Muscle of arm (tissue), 14 donors: Measurements from ENCODE around the gene PDE5A. TPM values are rescaled to one million over a fixed set of nuclear protein-coding genes. Genes with fewer than 3 reads are reported as not detected.
A peak's percentile ranks its signal among the peaks of the same experiment; 100 is the strongest.
"Not testable (repeated sequence)": the region's sequence is repeated elsewhere in the genome, so short reads cannot be mapped to it uniquely, and the experiment has no call there.

Experiments
- DNase-seq: peaks from one replicate; pipeline ENCODE4 v3.0.0-alpha.2; 2013
- long read RNA-seq, 11 donors: transcript quantifications; one replicate each; lab custom pipeline, GENCODE V29; 2026
- polyA plus RNA-seq, 12 donors: library from polyadenylated mRNA; unstranded; fragments of 120-200 nt; gene quantifications; one replicate each; pipeline ENCODE4 v1.2.1, GENCODE V29; 2013; ENCODE audit not compliant: insufficient read length in 12 of 12

The PDE5A gene
- polyA plus RNA-seq, result 10 to 100 TPM in 11 of 12 donors, not detected in 1; 13.2 to 33.9 (median 21.3) TPM
- long read RNA-seq, donor 1, full-length matches to known transcripts, result 6 of 6 reads
- long read RNA-seq, donor 1, partial matches to known transcripts, result 0 of 6 reads
- long read RNA-seq, donor 1, other reads (novel, unspliced or antisense), result 0 of 6 reads
- long read RNA-seq, donor 2, full-length matches to known transcripts, result 5 of 5 reads
- long read RNA-seq, donor 2, partial matches to known transcripts, result 0 of 5 reads
- long read RNA-seq, donor 2, other reads (novel, unspliced or antisense), result 0 of 5 reads
- long read RNA-seq, donor 3, result 0 reads
- long read RNA-seq, donor 4, result 0 reads
- long read RNA-seq, donor 5, partial matches to known transcripts, result 0 of 1 reads
- long read RNA-seq, donor 5, other reads (novel, unspliced or antisense), result 0 of 1 reads
- long read RNA-seq, donor 6, result 0 reads
- long read RNA-seq, donor 7, result 0 reads
- long read RNA-seq, donor 8, result 0 reads
- long read RNA-seq, donor 9, full-length matches to known transcripts, result 1 of 1 reads
- long read RNA-seq, donor 9, partial matches to known transcripts, result 0 of 1 reads
- long read RNA-seq, donor 9, other reads (novel, unspliced or antisense), result 0 of 1 reads
- long read RNA-seq, donor 10, result 0 reads
- long read RNA-seq, donor 11, result 0 reads

DNA sequence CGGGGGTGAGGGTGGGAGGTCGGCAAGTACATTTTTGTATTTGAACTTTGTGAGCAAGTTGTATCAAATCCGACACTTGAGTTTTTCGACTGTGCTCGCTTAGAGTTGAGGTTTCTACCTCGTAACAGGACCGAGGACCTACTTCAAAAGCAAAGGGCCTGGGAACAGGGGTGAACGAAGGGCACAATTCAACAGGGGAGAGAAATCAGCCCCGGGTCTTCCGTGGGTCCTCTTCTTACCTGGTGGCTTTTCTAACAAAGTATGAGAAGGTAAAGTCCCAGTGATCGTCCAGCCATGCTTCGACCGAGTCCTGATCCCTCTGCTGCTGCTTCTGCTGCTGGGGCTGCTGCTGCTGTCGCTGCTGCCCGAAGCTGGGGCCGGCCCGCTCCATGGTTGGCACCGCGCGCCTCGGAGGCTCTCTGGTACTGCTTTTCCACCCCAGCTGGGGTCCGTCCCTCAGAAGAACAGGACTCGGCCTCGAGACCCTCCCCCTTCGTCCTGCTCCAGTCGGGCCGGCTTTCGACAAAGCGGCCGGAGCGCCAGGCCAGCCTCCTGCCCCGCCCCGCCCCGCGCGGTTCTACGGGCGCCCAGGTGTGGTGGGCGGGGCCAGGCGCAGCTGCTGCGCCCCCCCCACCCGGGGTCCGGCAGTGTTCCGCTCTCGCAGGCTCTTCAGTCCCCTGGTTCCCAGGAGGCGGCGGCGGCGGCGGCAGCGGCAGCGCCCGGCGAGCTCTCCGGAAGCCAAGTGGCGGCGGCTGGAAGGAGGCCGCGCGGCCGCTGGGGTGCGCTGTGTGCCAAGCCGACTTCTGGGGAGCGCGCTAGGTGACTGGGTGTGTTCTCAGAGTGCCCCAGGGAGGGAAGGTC lies at the start of gene PDE5A:
Gene PDE5A, minus strand, starts transcription at position 524 of the 861 bp plus-strand sequence. Its CDS starts 133 bp downstream, at position 391.
- DNase-seq, result peak; percentile 84

- DNase-seq, result no peak
These were observed 47.5 kb upstream of the PDE5A start for GRCh38 chr4:119676101-119676500.

DNA sequence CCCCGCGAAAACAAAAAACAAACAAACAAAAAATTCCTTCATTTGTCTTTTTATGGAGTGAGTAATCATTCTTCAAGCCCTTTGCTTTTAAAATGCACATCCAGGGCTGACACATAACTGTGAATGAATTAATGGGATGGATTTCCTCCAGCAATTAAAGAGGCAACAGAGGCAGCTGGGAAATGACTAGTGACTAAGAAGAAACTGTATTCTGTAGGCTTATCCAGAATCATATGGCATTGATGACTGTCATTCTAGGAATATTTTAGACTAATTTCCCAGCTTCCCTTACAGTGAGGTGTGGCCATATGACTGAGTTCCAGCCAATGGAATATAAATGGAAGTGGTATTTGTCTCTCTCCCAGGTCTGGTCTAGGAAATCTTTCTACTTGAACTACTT lies 46.8 kb upstream of the PDE5A start:
- no peak for DNase-seq

GRCh38 chr4:119672938-119673337 lies 44.3 kb upstream of the PDE5A start:
- no peak for DNase-seq

GRCh38 chr4:119672086-119672485 lies 43.5 kb upstream of the PDE5A start:
- DNase-seq, result no peak

DNA sequence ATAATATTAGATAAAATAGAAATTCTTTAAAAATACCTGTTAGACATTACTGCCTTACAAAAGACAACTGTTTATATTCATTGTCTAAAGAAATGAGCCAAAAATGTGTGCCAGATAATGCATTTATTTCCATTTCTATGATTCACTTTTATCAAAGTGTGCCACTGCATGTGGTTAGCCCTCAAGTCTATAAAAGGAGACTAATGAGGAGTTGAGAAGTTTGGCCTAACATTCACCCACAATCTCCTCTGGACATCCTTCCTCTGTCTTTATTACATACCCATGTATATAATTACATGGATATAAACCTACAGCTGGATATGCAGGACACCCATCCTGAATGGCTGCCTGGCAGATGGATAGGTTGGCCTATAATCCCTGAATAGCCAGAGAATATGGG lies 42.6 kb upstream of the PDE5A start:
- no peak for DNase-seq

DNA sequence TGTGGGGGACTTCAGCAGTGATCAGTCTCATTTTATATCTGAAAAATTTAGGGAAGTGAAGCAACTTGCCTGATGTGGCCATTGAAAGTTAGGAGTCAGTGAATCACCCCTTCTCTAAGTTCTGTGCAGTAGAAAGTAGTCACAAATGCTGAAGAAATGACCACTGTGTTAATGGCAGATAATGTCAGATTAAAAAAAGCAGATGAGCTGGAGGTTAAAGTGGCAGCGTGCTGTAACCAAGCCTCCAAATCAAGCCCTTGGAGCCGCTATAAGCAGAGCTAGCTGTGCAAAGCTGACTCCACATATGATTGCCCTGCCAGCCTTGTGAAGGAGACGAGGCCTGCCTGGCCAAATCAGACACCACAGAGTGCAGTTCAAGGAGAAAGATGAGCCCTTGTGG lies 39.2 kb upstream of the PDE5A start:
- DNase-seq, result no peak

GRCh38 chr4:119666653-119667091 lies 38.1 kb upstream of the PDE5A start:
- no peak for DNase-seq

DNA sequence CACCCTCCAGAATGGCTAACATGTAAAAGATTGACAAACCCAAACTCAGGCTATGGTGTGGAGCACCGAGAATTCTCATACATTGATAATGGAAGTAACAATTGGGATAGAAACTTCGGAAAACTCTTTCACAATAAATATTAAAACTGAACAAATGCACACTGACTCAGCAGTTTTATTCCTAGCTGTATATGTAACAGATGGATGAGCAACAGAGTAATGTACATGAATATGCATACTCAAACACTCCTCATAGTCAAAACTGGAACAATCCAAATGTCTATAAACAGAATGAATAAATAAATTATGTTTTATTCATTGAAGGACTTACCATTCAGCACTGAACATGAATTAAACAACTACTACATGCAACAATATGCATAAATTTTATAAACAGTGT lies 37.1 kb upstream of the PDE5A start:
- DNase-seq, result no peak

- no peak for DNase-seq
These were observed 35.7 kb upstream of the PDE5A start for GRCh38 chr4:119664168-119664907.

DNA sequence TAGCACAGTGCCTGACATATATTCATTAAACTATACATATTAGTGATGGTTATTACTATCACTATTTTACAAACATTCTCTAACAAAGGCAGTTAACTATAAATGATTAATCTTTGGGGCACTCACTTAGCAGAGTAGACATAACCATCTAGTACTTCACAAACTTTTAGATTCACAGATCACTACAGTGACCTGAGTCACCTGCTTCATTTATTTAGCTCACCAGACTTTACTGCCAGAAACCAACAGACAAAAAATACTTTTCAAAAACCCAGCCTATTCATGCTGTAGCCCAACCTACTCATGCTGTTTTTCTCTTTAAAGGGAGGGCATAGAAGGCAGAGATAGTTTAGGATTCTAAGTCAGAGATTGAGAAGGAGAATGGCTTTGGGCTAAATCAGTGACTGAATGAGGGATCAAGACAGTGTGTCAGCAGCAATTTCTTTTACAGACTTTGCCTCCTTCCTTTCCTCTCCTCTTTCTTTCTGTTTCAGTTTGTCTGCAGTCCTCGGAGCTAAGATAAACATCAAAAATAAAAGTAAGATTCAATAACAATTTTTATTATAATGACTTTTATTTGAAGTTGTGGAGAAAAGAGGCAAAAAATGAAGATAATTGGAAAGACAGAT lies 34.7 kb upstream of the PDE5A start:
- no peak for DNase-seq

- not testable (repeated sequence) for DNase-seq
These were observed 34.0 kb upstream of the PDE5A start for GRCh38 chr4:119662612-119663011.

DNA sequence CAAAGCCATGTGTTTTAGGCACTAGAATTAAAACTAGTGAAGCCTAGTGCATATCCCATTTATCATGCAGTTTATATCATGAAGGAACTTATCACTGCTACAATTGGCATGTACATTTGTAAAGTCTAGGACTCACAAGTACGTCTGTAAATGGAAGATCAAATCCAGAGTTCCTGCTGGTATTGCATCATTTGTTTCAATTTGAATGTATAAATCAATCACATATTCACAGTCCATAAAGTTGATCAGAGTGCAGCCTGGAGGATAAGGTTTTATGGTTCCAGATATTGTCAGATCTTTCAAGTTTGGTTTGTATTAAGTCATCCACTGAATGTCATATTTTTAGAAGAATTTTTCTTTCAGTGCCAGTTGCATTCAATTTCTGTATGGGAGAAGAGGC lies 32.6 kb upstream of the PDE5A start:
- DNase-seq, result no peak

DNA sequence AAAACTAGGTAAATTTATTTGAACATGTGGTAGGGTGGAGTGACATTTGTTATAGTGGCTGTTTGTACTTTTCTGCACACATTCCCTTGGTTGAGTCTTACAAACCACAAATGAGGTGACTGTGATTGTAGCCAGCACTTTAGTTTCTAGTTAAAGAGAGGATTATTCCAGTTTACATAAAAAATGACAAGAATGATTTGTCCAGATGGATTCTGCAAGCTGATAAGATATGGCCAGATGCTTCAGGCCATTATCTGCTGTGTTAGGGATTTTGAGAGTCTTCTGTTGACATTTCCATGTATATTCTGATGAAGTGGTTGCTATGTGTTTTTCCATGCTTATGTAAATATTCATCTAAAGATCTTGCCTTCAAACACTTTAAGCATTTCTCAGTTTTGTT lies 31.0 kb upstream of the PDE5A start:
- no peak for DNase-seq

- DNase-seq, result no peak
These were observed 28.6 kb upstream of the PDE5A start for GRCh38 chr4:119657111-119657611.

DNA sequence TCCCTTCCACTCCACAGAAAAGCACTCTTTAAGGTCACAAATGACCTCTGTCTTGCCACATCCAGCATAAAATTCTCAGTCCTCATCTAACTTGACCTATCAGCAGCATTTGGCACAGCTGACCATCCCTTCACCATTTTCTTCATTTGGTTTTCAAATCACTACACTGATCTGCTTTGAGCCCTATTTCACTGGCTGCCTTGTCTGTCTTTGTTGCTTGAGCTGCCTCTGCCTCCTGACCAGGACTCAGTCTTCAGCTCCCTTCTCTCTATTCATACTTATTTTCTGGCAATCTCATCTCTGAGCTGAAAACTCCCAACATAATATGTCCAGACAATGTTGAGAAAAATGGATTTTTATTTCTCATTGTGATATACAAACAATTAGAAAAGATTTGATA lies 27.7 kb upstream of the PDE5A start:
- no peak for DNase-seq

DNA sequence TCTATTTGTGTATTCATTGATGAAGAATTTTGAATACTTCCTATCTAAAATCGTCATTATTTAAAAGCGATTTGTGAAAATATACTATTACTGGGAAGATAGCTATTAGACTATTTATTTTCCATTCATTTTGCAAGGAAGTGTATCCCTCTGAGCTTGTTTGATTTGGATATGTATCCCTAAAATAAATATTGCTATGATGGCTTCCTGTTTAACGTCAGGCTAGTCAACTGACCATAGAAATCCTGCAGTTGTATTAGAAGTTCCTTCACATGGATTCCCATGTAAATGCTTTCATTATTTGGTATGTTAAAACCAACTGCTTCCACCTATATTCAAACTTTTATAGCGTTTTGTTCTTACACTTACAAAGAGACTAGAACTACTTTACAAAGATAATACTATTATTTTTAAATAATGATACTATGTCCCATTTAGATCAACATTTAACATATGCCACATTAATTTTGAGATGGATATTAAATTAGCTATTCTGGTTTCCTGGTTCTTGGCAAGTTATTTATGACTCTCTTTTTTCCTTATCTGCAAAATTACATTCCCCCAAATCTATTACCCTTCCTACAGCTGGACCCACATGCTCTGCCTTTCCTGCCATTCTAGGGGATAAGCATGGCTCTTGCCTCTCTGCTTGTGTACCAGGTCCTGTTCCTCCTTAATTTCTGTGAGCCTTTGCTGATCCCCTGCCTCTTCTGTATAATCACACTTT lies 26.7 kb upstream of the PDE5A start:
- DNase-seq, result no peak

- no peak for DNase-seq
These were observed 25.4 kb upstream of the PDE5A start for GRCh38 chr4:119653990-119654389.

GRCh38 chr4:119652998-119653397 lies 24.4 kb upstream of the PDE5A start:
- no peak for DNase-seq

GRCh38 chr4:119648398-119648797 lies 19.8 kb upstream of the PDE5A start:
- no peak for DNase-seq
